AG08395 (cell line): ENCODE measurements around the gene GRSF1.
A peak's percentile ranks its signal among the peaks of the same experiment; 100 is the strongest.
"Not testable (repeated sequence)": the region's sequence is repeated elsewhere in the genome, so short reads cannot be mapped to it uniquely, and the experiment has no call there.

Experiments used
- DNase-seq: peaks from one replicate; pipeline ENCODE4 v3.0.0; 2012; ENCODE audit warnings: mixed read lengths, low spot score

Gene GRSF1

GRCh38 chr4:70839589-70840093 is at the start of gene GRSF1:
Gene GRSF1, minus strand, starts transcription at chr4:70839890. Its CDS starts 63 bp downstream, at chr4:70839827.
- peak; percentile 98 for DNase-seq

DNA sequence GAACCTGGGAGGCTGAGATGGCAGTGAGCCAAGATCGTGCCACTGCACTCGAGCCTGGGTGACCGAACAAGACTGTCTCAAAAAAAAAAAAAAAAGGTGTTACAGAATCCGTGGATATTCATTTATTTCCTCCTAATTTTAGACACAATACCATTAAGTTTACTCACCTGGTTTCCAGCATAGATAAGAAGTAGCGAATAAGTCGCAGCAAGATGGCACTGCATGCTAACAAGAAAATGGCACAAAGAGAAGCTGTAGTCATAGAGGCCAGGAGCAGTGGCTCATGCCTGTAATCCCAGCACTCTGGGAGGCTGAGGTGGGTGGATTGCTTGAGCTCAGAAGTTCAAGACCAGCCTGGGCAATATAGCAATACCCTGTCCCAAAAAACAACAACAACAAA is 45.5 kb upstream of the GRSF1 start:
- DNase-seq = no peak

GRCh38 chr4:70880739-70881138 is 41.0 kb upstream of the GRSF1 start:
- no peak for DNase-seq

- no peak for DNase-seq
Observed at GRCh38 chr4:70877556-70877955, 37.9 kb upstream of the GRSF1 start.

DNA sequence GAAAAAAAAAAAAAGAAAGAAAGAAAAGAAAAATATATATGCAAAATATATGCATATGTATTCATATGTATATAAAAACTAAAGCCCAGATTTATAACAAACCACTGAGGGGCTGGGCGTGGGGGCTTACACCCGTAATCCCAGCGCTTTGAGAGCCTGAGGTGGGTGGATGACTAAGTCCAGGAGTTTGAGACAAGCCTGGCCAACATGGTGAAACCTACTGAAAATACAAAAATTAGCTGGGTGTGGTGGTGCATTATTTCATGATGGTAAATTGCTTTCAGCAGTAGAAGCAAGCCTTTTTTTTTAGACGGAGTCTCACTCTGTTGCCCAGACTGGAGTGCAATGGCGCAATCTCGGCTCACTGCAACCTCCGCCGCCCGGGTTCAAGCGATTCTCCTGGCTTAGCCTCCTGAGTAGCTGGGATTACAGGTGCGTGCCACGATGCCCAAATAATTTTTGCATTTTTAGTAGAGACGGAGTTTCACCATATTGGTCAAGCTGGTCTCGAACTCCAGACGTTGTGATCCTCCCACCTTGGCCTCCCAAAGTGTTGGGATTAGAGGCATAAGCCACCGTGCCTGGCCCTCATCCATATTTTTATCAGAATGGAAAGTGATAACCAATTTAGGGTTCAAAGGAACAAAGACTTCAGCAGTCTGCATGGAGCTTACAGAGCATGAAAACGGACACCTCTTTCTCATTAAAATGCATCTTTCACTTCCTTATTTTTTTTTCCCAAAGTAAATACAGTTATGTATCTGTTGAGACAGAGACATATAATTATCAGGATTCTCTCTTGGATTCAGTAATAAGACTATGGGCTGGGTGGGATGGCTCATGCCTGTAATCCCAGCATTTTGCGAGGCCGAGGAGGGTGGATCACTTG is 34.8 kb upstream of the GRSF1 start:
- no peak for DNase-seq

GRCh38 chr4:70873216-70873615 is 33.5 kb upstream of the GRSF1 start:
- DNase-seq = no peak

- DNase-seq = no peak
Observed at GRCh38 chr4:70868778-70869177, 29.1 kb upstream of the GRSF1 start.

GRCh38 chr4:70863099-70863790 is 23.6 kb upstream of the GRSF1 start:
- peak; percentile 9 for DNase-seq

DNA sequence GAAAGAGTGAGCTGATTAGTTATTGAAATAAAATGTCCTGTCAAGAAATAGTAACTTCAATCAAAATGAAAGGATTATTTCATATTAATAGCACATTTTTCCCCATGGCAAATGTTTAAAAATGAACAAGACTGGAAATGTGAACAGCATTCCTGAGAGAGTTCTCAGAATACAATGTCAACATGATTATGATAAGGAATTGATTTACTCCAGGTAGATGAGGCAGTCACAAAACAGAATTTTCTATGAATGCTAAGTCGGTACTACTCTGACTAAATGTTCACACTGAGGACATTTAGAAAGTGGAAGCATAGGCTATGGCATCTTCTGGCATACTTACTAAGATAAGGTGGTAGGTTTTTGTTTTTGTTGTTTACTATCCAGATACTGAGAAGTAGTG is 19.4 kb upstream of the GRSF1 start:
- no peak for DNase-seq

DNA sequence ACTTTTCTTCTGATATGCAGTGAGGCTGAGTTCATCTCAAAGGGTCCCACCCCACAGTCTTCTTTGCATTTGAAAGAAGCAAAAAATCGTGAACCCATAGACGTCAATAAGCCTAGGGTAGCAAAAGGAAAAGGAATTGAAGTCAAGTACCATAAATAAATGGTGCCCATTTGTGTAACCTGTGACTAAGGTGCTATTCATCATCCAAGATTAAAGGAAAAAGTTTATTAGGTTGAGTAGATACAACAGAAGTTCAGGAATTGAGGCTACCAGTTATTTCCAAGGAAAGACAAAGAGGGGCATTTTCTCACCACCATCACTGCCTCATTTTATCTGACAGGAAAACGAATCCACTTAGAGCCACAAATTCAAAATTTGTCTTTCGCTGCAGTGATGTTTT is 18.8 kb upstream of the GRSF1 start:
- no peak for DNase-seq

- DNase-seq = no peak
Observed at GRCh38 chr4:70855464-70855863, 15.8 kb upstream of the GRSF1 start.

DNA sequence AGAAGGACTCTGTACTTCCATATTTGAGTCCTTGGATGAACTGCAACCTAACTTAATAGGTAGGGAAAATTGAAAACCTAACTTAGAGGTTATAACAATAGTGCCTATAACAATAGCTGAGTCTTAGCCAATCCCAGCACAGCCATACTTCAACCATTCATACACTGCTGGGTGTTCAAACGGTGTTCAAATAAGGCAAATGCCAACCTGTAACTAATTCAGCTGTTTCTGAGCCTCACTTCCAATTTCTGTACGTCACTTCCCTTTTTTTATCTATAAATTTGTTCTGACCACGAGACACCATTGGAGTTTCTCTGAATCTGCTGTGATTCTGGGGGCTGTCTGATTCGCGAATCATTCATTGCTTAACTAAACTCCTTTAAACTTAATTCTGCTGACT is 9.6 kb upstream of the GRSF1 start:
- no peak for DNase-seq

- no peak for DNase-seq
Observed at GRCh38 chr4:70844180-70844579, 4.5 kb upstream of the GRSF1 start.

DNA sequence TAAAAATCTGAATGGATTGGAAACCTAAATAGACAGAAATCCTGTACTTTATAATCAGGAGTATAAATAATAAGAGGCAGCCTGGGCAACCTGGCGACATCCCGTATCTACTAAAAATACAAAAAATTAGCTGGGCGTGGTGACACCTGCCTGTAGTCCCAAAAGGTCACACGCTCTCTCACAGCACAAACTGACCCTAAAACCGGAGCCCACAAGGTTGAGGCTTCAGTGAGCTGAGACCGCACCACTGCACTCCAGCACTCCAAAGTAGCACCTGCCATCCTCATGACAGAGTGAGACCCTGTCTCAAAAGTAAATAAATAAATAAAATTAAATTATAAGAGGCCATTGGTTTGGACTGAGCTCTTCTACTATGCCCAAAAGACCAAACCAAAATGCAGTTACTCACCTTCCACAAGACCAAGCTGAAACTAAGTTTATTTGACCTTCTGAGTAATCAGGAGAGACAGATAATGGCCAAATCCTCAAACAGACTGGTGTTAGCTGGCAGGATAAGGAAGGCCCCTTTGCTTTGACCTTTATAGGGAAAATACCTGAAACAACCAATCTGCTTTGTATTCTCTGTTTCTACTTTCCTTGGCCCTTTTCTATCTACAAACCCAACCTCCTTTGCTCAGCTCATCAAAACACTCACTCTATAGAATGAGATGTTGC is 3.2 kb upstream of the GRSF1 start:
- no peak for DNase-seq

- DNase-seq = no peak
Observed at GRCh38 chr4:70841951-70842350, 2.3 kb upstream of the GRSF1 start.

DNA sequence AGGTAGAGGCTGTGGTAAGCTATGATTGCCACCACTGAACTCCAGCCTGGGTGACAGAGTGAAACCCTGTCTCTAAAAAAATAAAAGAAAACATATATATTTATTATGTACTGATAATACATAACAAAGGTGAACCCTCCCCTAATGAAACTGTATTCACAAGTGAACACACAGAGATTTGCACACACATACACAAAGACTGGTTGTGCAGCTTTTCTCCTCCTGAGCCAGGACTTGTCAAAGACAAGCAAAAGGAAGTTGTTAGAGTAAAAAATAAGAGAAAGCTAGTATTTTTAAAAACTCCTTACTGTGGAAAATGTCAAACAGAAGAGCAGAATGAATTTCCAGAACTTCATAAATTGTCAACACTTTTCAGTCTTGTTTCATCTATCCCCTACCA is 1.5 kb upstream of the GRSF1 start:
- DNase-seq = no peak

- not testable (repeated sequence) for DNase-seq
Observed at GRCh38 chr4:70840631-70841030, 941 bp upstream of the GRSF1 start.

DNA sequence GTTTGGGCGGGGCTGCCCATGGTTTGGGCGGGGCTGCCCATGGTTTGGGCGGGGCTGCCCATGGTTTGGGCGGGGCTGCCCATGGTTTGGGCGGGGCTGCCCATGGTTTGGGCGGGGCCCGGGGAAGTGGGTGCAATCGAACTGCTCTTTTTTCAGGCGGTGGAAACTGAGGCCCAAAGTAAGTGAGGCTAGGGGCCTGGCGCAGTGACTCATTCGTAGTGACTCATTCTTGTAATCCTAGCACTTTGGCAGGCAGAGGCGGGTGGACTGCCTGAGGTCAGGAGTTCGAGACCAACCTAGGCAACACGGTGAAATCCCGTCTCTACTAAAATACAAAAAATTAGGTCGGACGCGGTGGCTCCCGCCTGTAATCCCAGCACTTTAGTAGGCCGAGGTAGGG is 447 bp upstream of the GRSF1 start:
- peak; percentile 24 for DNase-seq

DNA sequence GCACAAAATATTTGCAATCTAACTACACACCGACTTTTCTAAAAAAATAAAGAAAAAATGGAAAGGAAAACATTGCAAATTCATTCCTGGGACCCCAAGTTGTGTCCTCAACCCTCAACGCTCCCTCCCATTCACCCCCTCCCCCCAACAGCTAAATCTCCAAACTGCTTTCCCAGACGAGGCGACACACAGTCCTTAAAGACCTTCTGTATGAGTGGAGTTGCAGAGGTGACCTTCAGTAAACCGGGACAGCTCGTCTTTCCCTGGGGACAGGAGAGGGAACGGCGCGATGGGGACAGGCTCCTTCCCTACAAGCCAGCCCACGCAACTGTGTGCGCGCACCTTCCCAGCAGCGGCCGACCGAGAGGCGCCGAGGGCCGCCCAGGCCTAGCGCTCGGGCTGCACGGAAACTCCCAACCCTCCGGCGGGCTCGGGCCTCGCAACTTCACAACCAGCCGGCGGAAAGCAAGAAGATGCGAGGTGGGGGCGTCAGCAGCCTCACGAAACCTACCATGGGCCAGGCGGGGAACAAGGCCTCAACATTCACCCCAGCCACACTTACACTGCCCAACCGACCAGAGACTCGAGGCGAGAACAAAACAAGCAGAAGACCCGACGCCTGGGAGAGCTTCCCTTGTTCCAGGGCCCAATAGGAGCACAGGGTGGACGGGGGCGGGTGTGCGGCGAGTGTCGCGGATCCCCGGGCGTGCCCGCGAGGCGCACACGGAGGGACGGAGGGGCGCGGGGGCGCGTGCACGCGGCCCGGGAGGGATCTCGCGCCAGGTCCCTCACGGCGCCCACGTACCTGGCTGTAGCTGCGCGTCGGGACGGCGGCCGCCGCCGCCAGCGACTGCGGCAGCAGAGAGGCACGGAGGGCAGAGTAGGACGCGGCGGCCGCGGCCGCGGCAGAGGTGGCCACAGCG is 763 bp downstream of the GRSF1 start:
- DNase-seq = peak; percentile 60

DNA sequence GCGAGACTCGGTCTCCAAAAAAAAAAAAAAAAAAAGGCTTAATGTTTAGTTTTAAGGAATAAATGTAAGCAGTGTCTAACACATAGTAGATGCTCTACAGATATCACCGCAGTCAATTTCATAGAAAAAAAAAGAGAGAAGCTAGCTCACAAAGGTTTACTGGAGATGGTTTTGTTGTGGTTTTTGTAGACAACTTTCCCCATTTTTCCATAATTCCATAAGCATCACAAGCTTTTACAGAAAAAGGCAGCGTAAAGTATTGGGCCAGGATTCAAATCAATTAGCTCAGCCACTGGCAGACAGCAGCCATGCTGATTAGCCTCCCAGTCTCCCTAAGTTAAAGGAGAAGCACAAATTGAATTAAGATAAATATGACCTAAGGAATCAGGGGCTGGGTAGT is 1.5 kb downstream of the GRSF1 start:
- peak; percentile 18 for DNase-seq

DNA sequence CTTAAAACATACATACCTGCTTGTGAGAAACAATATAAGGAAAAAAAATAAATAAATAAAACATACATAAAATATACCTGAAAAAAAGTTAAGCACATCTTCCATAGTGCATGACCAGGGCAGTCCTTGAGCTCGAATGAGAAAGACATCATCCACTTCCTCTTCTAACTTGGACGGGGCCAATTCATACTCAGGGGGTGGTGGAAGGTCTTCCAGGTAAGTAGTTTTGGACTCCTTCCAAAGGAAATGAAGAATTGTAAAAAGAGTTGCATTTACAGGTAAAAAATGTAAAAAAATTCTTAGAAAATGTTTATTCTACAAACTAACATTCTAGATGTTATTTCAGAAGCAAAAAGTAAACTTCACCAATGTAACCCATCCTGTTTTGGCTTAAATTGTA is 3.6 kb downstream of the GRSF1 start:
- DNase-seq = no peak

DNA sequence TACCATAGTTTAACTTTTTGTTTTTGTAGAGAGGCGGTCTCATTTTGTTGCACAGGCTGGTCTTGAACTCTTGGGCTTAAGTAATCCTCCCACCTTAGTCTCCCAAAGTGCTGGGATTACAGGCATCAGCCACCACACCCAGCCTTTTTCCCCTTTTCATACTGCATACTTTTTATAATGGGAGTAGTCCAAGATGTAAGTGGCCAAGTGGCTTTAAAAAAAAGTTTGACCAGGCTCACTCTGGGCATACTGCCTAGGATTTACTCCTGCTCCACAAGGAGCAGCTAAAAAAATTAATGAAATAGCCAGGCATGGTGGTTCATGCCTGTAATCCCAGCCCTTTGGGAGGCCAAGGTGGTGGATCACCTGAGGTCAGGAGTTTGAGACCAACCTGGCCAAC is 6.0 kb downstream of the GRSF1 start:
- DNase-seq = no peak
